Dendritic cell treated with granulocyte-macrophage colony-stimulating factor and Interleukin-4, amounts not matched to agents 40 ng/mL and 50 ng/mL, for 4 days (primary cell): ENCODE measurements around the gene SLC38A11.

Experiments
- H3K27ac Mint-ChIP-seq: one replicate; pipeline ENCODE4 v1.8.0; 2022; ENCODE audit warnings: mild to moderate bottlenecking, mixed read lengths
- H3K27me3 Mint-ChIP-seq: one replicate; pipeline ENCODE4 v1.8.0; 2022; ENCODE audit warnings: mild to moderate bottlenecking, mixed read lengths
- H3K36me3 Mint-ChIP-seq: one replicate; pipeline ENCODE4 v1.8.0; 2022; ENCODE audit warnings: low read depth, mixed read lengths
- H3K4me1 Mint-ChIP-seq: one replicate; pipeline ENCODE4 v1.8.0; 2022; ENCODE audit warnings: low read depth, mixed read lengths
- H3K4me3 Mint-ChIP-seq: one replicate; pipeline ENCODE4 v1.8.0; 2022; ENCODE audit warnings: mild to moderate bottlenecking, moderate library complexity, mixed read lengths
- H3K9me3 Mint-ChIP-seq: one replicate; pipeline ENCODE4 v1.8.0; 2022; ENCODE audit warnings: mixed read lengths
- intact Hi-C: fragments of 100-400 bp; cut with micrococcal nuclease; formaldehyde crosslinking; loops from one replicate; pipeline ENCODE4 v1.15.0; 2022

SLC38A11 gene

DNA sequence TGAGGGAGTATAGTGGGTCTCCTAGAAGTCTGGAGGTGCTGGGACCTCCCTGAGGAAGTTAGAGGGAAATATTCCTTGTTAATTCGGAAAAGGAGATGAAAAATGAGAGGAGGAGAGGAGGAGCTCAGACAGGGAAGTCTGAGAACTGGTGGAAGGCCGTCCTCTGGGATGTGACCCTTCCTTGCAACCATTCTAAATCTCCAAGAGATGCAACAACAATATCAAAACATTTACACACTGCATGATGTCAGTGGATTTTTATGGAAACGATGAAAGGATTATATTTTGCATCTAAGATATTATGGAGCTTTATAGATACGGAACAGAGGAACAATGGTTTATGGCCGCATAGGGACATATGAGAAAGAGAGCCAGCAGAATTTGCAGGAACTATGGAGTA lies 63.9 kb downstream of the SLC38A11 start:
- intact Hi-C loops = no loop called here
- no peaks in the 10 kb centered on the region for H3K4me1 Mint-ChIP-seq
- no peaks in the 10 kb centered on the region for H3K9me3 Mint-ChIP-seq
- no peak overlapping the region for H3K27ac Mint-ChIP-seq
- H3K36me3 Mint-ChIP-seq = no peaks in the 10 kb centered on the region
- no peaks in the 10 kb centered on the region for H3K27me3 Mint-ChIP-seq
- no peak overlapping the region for H3K4me3 Mint-ChIP-seq

DNA sequence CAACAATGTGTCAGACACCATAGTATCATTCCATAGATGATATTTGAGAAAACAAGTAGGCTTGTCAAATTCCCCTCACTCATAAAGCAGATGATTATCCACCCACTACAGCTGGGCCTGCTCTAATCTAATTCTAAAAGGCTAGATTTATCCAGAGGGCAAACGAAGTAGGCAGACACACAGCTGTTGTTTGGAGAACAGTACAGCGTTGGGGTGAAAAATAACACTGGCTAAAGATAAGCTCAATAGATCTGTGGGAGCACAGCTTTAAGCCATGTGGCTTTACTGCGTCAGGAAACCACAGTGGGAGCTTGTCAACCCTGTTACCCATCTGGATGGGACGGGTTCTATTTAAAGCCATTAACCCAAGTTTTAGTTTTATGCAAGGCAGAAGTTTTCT lies 64.8 kb downstream of the SLC38A11 start:
- Mint-ChIP-seq H3K27me3 (no peaks in the 10 kb centered on the region), H3K36me3 (no peaks in the 10 kb centered on the region), H3K4me1 (no peaks in the 10 kb centered on the region), H3K9me3 (no peaks in the 10 kb centered on the region), H3K27ac (no peak overlapping the region), H3K4me3 (no peak overlapping the region)
- intact Hi-C loops = no loop called here

DNA sequence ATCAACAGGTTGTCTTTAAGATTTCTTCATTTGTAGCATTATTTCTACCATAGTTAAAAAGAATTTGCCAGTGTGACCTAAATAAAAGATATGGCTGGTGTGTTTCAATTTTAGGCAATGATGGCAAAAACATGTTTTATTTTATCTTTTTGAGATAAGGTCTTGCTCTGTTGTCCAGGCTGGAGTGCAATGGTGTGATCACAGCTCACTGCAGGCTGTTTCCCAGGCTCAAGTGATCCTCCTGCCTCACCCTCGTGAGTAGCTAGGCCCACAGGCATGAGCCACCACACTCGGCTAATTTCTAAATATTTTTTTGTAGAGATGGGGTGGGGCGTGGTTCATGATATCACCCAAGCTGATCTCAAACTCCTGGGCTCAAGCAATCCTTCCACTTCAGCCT lies 66.7 kb downstream of the SLC38A11 start:
- no peaks in the 10 kb centered on the region for H3K36me3 Mint-ChIP-seq
- no peaks in the 10 kb centered on the region for H3K27me3 Mint-ChIP-seq
- intact Hi-C loops = no loop called here
- no peak overlapping the region for H3K27ac Mint-ChIP-seq
- no peaks in the 10 kb centered on the region for H3K4me1 Mint-ChIP-seq
- H3K9me3 Mint-ChIP-seq = no peaks in the 10 kb centered on the region
- H3K4me3 Mint-ChIP-seq = no peak overlapping the region

DNA sequence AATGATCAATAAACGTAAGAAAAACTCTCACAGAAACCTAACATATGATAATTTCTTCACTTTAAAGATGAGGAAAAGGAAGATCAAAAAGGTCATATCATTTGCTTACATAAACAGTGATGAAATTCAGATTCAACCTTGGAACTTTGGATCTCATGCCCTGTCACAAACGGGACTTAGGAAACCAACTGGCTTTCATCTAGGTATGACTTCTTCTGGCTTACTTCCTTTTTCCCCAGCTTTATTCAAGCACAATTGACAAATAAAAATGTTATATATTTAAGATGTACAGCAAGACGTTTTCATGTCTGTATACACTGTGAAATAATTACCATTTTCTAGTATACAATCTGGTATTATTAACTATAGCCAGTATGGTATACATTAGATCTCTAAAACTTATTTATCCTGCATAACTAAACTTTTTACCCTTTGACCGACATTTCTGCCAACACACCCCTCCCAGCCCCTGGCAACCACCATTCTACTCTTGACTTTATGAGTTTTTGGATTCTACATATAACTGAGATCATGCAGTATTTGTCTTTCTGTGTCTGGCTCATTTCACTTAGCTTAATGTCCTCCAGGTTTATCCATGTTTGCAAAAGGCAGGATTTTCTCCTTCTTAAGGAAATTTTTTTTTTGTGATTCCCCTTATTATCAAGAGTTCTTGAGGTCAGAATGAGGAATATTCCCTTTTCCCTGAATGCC lies 67.7 kb downstream of the SLC38A11 start:
- Mint-ChIP-seq H3K4me3 (no peak overlapping the region), H3K4me1 (no peaks in the 10 kb centered on the region), H3K27ac (no peak overlapping the region), H3K27me3 (no peaks in the 10 kb centered on the region), H3K36me3 (no peaks in the 10 kb centered on the region), H3K9me3 (no peaks in the 10 kb centered on the region)
- intact Hi-C loops = no loop called here

DNA sequence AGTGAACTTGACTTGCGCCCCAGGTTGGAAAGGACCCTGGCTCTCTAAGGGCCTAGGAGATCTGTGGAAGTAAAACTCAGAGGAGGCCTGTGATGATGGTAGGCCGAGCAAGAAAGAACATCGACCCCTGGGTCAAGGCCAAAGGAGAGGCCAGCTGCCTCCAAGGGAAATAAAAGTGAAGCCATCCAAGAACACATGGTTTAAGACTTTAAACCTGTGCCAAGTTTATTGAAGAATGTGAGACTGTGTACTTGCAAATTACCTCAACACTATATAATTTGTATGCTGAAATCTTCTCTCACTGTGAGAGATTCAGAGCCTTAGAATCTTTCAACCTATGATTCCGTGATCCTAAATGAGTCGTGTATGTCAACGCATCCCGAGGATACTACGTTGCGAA lies 73.0 kb downstream of the SLC38A11 start:
- Mint-ChIP-seq H3K4me3 (no peak overlapping the region), H3K36me3 (no peaks in the 10 kb centered on the region), H3K4me1 (peaks cover 3% of the 10 kb centered on the region), H3K27ac (no peak overlapping the region), H3K9me3 (no peaks in the 10 kb centered on the region), H3K27me3 (no peaks in the 10 kb centered on the region)
- intact Hi-C loops = no loop called here

DNA sequence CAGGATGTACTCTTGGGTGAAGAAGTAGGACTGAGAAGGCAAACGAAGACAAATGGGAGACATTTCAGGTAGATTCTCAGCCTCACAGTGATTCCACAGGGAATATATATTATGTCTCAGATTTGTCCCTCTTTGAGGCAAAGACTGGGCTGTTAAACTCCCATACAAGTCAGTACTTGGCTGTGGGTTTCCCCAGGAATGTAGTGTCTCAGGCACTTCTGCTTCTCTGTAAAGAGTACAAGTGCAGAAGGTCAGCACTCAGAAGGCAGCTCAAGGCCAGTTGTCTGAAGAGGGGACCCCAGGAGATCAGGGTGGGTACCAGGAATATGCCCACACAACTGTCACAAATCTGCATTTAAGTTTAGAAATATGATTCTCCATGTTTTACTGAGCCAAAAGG lies 73.8 kb downstream of the SLC38A11 start:
- Mint-ChIP-seq H3K27me3 (no peaks in the 10 kb centered on the region), H3K9me3 (no peaks in the 10 kb centered on the region), H3K27ac (no peak overlapping the region), H3K4me3 (no peak overlapping the region), H3K4me1 (peaks cover 10% of the 10 kb centered on the region), H3K36me3 (no peaks in the 10 kb centered on the region)
- intact Hi-C loops = no loop called here

DNA sequence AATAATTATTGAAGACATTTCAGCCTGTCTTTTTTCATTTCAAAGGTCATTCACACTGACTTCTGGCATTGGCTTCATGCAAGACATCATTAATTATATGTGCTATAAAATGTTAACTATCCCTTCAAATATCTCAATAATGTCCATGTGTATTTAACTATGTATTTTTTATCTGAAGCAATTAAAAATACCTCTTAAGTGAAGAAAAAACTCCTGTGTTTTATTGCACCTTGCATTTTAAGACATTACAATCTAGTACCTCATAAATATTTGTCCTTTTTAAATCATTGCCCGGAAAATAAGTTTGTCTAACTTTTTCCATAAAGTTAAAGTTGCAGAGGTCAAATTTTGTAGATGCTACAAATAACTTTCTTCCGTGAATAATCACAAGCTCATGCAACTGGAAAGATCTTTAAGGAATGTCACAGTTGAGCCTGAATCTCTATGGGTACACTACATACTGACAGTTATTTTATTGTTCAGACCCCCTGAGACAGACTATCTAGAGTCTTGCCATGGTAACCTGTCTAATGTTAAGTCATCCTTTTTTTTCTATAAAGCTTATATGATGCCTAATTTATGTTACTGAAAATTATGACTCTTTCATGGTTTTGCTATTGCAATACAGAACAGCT lies 75.3 kb downstream of the SLC38A11 start:
- no peaks in the 10 kb centered on the region for H3K36me3 Mint-ChIP-seq
- H3K4me3 Mint-ChIP-seq = no peak overlapping the region
- H3K27ac Mint-ChIP-seq = no peak overlapping the region
- peaks cover 11% of the 10 kb centered on the region for H3K4me1 Mint-ChIP-seq
- H3K9me3 Mint-ChIP-seq = no peaks in the 10 kb centered on the region
- intact Hi-C loops = no loop called here
- no peaks in the 10 kb centered on the region for H3K27me3 Mint-ChIP-seq

DNA sequence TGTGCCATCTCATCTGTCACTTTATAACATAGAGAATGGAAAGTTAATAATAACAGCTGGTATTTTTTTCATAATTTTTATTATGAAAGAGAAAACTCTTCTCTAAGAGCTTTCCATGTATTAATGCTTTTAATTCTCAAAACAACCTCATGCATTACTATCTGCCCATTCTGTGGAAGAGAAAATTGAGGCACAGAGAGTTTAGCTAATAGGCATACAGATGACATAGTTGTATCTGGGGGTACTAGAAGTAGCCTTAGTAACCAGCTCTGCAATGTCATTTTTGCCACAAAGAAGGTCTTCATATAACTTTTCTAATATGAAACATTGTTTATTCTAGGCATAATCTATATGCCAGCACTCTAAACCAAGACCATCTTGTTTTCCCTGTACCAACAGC lies 77.4 kb downstream of the SLC38A11 start:
- H3K4me3 Mint-ChIP-seq = no peak overlapping the region
- no peak overlapping the region for H3K27ac Mint-ChIP-seq
- intact Hi-C loops = no loop called here
- no peaks in the 10 kb centered on the region for H3K36me3 Mint-ChIP-seq
- H3K27me3 Mint-ChIP-seq = peaks cover 2% of the 10 kb centered on the region
- peaks cover 11% of the 10 kb centered on the region for H3K4me1 Mint-ChIP-seq
- H3K9me3 Mint-ChIP-seq = no peaks in the 10 kb centered on the region

DNA sequence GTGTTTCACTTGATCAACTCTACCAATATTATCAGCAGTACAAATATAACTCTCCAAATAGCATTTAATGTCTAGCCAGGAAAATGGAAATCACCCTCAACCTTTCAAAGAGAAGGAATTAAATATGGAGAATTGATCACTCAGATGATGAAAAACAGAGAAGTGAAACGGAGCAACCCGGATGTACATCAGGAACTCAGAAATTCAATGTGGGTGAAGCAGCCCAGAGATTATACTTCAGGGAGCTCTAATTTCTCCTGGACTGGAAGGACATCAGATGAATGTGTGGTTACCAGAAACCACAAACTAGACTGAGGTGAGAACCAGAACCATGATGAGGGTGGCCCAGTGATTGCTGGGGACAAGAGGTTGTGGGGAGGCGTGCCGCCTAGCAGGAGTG lies 78.2 kb downstream of the SLC38A11 start:
- H3K27me3 Mint-ChIP-seq = peaks cover 2% of the 10 kb centered on the region
- no peak overlapping the region for H3K27ac Mint-ChIP-seq
- H3K4me3 Mint-ChIP-seq = no peak overlapping the region
- no peaks in the 10 kb centered on the region for H3K36me3 Mint-ChIP-seq
- peaks cover 11% of the 10 kb centered on the region for H3K4me1 Mint-ChIP-seq
- intact Hi-C loops = no loop called here
- H3K9me3 Mint-ChIP-seq = no peaks in the 10 kb centered on the region

DNA sequence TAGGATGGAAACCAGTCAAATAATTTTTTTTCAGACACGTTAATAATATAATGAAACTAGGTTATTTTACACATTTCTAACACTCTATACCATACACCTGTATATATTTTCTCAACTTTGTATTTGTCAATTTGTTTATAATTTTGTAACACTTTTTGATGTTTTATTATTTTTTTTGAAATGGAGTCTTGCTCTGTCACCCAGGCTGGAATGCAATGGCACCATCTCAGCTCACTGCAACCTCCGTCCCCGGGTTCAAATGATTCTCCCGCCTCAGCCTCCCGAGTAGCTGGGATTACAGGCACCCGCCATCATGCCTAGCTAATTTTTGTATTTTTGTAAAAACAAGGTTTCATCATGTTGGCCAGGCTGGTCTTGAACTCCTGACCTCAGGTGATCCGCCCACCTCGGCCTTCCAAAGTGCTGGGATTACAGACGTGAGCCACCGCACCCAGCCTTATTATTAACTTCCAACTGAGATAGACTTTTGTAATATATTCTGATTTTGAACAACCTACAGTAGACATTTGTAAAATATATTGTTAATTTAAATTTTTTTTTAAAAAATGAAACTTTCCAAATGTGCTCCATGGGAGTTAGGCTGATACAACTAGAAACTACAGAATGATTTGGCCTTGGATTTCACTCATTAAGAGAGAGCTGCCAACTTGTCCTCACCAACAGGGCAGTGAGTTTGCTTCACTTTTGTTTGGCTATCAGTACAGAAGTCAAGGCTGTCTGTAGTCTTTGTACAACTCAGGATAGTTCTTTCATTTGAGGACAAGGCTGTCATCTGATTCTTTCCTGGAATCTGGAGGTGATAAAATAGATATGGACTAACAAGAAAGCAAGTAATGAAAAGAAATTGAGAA lies 79.8 kb downstream of the SLC38A11 start:
- Mint-ChIP-seq H3K27me3 (peaks cover 2% of the 10 kb centered on the region), H3K4me3 (no peak overlapping the region), H3K36me3 (no peaks in the 10 kb centered on the region), H3K9me3 (no peaks in the 10 kb centered on the region), H3K4me1 (peaks cover 11% of the 10 kb centered on the region), H3K27ac (no peak overlapping the region)
- intact Hi-C loops = no loop called here

DNA sequence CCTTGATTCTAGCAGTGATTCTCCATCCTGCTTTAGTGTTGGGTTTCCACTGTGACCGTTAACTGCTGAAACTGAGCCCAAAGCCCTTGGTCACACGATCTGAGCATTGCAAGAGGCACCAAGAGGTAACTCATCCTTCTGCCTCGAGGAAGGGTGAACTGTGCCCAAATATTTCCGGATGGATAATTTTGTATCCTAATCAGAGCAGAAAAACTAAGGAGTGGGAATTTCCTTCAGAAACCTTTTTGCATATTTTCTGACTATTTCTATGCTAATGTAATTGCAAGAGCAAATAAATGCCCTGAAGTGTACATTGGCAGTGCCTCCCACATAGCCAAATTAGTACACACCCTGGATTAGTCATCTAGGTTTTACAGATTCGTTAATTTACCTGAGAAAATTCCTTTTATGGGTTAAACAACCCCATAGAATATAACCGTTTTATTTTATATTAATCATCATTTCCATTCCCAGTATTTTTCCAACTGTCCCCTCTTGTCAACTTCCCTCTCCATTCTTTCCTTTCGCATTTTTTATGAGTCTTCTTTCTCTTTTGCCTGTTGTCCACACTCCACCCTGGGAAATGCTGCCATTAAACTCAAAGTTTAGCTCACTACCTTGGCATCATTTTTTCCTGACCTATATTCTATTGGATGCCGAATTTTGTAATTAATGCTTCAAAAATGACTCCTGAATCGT lies 82.0 kb downstream of the SLC38A11 start:
- Mint-ChIP-seq H3K4me1 (peaks cover 18% of the 10 kb centered on the region), H3K4me3 (no peak overlapping the region), H3K36me3 (no peaks in the 10 kb centered on the region), H3K9me3 (no peaks in the 10 kb centered on the region), H3K27ac (no peak overlapping the region), H3K27me3 (peaks cover 2% of the 10 kb centered on the region)
- intact Hi-C loops = no loop called here

DNA sequence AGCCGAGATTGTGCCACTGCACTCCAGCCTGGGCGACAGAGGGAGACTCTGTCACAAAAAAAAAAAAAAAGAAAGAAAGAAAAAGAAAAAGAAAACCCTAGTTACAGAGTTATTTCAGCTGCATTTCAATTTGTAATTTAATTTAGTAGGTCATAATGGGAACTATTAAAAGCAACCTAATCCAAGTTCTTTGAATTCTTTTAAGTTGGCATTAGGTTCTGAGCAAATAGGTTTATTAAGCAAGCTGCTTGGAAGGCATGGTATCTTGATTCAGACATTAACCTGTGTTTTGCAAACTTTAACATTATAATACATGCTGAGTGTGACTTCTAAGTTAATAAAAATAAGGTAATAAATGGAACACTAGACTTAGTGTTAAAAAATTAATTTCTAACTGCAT lies 83.9 kb downstream of the SLC38A11 start:
- H3K9me3 Mint-ChIP-seq = no peaks in the 10 kb centered on the region
- no peak overlapping the region for H3K4me3 Mint-ChIP-seq

DNA sequence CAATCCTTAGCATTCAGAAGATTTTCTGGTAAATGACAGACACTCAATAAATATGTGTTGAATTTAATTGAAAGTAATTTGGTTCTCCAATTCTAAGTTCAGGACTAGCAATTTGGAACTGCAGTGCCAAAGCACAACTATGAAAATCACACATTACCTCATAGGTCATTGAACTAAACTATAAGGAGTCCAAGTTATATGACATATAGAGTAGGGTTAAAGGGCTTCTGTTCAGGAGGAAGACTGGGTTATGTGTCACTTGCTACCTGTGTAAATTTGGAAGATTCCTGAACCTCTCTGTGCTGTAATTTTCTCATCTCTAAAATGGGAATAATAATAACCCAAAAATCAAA lies 85.9 kb downstream of the SLC38A11 start:
- Mint-ChIP-seq H3K27ac (peak overlapping the region; percentile 12), H3K4me3 (no peak overlapping the region), H3K27me3 (peaks cover under 1% of the 10 kb centered on the region), H3K9me3 (no peaks in the 10 kb centered on the region), H3K36me3 (no peaks in the 10 kb centered on the region), H3K4me1 (peaks cover 26% of the 10 kb centered on the region)
- intact Hi-C loops = no loop called here

More for the DNA sequence above, 83.9 kb downstream of the SLC38A11 start:
- Mint-ChIP-seq H3K36me3 (no peaks in the 10 kb centered on the region), H3K27me3 (peaks cover 2% of the 10 kb centered on the region), H3K27ac (no peak overlapping the region), H3K4me1 (peaks cover 21% of the 10 kb centered on the region)
- intact Hi-C loops = no loop called here
